LNCaP clone FGC (cell line): ENCODE results near the gene MYCBP.

Source experiments
- DNase-seq: peaks from one replicate; pipeline ENCODE4 v3.0.0-alpha.2; 2011; ENCODE audit warnings: low read depth
- H3K4me3 ChIP-seq: 2 replicates; pipeline ENCODE4 v1.5.1; 2011; ENCODE audit warnings: mild to moderate bottlenecking, low read depth, low read length, control low read depth
- TF ChIP-seq, protein P1 (sequence below): IDR thresholded peaks from 2 replicates; pipeline ENCODE4 v1.5.1; 2012; ENCODE audit warnings: mild to moderate bottlenecking; ENCODE audit not compliant: control insufficient read depth, insufficient read depth; ENCODE audit errors: extremely low read depth

The MYCBP gene

DNA sequence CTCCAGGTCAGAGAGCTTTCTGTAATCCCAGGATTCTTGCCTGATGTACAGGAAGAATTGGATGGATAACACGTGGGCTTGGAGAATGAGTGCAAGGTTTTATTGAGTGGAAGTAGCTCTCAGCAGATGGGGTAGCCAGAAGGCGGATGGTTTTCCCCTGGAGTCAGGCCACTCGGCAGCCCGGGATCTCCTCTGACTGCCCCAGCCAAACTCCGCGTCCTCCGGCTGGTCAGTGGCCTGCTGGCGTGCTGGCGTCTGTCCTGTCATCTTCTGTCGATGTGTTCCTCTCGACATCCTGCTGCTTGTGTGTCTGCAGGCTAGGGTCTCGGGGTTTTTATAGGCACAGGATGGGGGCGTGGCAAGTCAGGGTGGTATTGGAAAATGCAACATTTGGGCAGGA, 35.7 kb upstream of the MYCBP start:
- no peak overlapping the region for H3K4me3 ChIP-seq
- no peak for DNase-seq
- TF ChIP-seq, protein P1, sequence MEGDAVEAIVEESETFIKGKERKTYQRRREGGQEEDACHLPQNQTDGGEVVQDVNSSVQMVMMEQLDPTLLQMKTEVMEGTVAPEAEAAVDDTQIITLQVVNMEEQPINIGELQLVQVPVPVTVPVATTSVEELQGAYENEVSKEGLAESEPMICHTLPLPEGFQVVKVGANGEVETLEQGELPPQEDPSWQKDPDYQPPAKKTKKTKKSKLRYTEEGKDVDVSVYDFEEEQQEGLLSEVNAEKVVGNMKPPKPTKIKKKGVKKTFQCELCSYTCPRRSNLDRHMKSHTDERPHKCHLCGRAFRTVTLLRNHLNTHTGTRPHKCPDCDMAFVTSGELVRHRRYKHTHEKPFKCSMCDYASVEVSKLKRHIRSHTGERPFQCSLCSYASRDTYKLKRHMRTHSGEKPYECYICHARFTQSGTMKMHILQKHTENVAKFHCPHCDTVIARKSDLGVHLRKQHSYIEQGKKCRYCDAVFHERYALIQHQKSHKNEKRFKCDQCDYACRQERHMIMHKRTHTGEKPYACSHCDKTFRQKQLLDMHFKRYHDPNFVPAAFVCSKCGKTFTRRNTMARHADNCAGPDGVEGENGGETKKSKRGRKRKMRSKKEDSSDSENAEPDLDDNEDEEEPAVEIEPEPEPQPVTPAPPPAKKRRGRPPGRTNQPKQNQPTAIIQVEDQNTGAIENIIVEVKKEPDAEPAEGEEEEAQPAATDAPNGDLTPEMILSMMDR, result no peak

DNA sequence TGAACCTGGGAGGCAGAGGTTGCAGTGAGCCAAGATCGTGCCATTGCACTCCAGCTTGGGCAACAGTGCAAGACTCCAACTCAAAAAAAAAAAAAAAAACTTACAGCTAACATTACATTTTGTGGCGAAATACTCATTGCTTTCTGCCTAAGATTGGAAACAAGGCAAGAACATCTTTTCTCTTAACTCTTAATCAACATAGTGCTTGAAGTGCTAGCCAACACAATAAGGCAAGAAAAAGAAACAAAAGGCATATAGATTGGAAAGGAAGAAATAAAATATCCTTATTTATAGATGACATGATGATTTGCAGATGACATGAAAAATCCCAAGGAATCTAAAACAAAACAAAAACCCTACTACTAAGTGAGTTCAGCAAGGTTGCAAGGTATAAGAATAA, 32.8 kb upstream of the MYCBP start:
- H3K4me3 ChIP-seq, result no peak overlapping the region
- DNase-seq, result no peak
- TF ChIP-seq, protein P1, result no peak

DNA sequence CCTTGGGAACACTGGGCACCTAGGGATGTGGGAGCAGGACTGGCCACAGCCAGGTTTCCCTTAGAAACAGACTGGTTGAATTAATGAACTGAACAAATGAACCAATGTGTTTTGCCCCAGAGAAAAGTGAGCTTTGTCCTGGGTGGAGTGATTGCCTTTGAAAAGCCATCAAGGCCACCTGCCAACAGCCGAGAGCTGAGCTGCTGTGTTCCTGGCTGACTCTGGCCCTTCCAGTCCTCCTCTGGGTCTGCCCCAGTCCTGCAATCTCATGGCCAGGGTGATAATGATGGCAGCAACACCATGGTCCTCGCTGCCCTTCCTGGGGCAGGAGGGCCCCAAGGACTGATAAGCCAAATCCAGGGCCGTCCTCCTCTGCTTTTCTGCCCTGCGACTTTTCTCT, 26.4 kb upstream of the MYCBP start:
- TF ChIP-seq, protein P1, result no peak

DNA sequence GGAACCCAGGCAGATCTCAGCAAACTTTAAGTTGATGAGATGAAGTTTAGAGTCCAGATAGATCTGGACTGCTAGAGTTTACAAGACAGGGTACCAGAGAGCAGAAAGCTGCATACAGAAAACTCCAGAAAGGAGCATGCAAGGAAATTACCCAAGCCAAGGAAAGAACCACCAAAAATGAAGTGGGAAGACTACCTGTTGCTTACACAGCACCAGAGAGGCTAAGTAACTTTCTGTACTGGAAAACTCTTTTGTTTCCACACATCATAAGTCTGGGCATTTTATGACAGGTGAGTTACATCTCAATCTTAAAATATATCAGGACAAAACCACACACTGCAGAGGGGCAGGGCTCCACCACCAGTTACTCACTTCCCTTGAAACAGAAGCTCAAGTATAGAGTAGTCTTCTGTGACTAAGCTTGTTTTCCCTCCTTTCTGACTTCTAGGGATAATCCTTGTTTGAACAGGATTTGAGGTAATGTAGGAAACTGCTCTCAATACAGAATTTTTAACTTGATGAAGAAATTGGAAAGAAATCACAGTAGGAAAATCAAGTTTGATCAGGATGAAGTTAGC, 25.6 kb upstream of the MYCBP start:
- H3K4me3 ChIP-seq, result no peak overlapping the region
- TF ChIP-seq, protein P1, result no peak
- no peak for DNase-seq

More for the DNA sequence above, 26.4 kb upstream of the MYCBP start:
- DNase-seq, result no peak
- no peak overlapping the region for H3K4me3 ChIP-seq

DNA sequence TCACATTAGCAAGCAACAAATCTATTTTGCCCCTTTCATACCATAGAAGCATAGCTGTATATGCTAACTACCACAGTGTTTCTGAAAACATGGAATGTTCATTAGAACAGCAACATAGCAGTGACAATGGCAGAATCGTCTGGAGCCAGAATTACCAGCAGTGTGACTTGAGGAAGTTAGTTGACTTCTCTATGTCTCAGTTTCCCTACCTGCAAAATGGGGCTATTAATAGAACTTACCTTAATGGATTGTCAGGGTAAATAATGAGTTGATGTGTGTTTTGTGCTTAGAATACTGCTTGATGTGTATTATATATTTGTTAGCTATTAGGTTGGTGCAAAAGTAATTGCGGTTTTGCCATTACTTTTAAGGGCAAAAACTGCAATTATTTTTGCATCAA, 23.0 kb upstream of the MYCBP start:
- TF ChIP-seq, protein P1, result no peak
- DNase-seq, result no peak
- H3K4me3 ChIP-seq, result no peak overlapping the region

GRCh38 chr1:38892976-38893375, 19.8 kb upstream of the MYCBP start:
- no peak overlapping the region for H3K4me3 ChIP-seq

More at GRCh38 chr1:38892976-38893375, 19.8 kb upstream of the MYCBP start:
- TF ChIP-seq, protein P1, result no peak
- no peak for DNase-seq
